GM18507 (cell line): ENCODE measurements around the gene CDC5L.

ENCODE experiments used
- DNase-seq: peaks from one replicate; pipeline ENCODE4 v3.0.0; 2011; ENCODE audit warnings: low read depth; ENCODE audit not compliant: insufficient read length; ENCODE audit errors: extremely low spot score
- FAIRE-seq: peaks from 2 replicates; lab custom pipeline; 2011; peaks lifted over from hg19 to GRCh38; lab: Jason Lieb, UNC

The CDC5L gene

DNA sequence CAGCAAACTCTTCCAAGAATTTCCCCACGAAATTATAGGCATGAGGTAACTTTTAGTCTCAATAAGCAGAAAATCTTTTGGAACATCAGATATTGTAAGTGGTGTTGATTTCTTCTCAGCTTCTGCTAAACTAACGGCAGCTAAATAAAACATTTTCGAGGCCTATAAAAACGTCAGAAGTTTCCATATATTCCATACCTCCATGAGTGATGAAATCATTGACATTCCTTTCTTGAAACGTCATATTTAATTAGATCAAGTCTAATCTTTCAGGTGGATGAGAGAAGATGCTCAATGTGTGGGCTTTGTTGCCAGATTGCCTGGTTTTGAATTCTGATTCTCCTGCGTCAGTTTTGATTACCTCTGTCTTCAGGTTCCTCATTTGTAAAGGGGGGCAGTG lies 81.3 kb downstream of the CDC5L start:
- no peak for DNase-seq
- no peak for FAIRE-seq

DNA sequence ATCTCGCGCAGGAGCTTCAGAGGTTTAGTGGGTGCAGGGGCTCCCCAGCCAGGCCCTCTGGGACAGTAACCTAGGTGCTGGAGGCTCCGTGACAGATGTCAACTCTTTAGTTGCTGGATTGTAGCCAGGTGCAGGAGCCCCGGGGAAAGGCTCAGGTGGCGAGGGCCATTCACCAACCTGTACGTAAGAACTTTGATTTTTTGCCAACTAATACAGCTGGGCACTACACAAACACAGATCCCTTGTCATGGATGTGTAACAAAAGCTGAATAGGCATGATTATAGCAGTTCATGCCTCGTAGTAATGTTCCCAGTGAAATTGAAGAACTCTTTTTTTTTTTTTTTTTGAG lies 82.6 kb downstream of the CDC5L start:
- FAIRE-seq (no peak), DNase-seq (no peak)

DNA sequence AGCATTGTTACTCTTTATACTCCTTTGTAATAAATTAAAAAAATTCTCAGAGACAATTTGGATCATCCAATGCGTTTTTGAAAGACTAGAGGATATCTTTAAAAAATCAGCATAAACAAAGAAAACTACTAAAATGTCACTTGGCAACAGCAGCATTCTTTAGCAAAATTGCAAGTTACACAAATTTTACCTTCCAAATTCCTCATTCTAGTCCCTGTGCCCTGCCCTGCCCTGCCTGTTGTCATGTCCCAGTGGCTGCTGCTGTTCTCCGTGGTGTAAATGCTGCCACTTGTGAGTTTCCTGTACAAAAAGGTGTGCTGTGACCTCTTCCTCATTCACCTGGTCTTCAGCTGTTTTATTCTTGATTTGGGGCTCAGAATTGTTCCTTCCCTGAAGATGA lies 83.2 kb downstream of the CDC5L start:
- no peak for DNase-seq
- FAIRE-seq: no peak

DNA sequence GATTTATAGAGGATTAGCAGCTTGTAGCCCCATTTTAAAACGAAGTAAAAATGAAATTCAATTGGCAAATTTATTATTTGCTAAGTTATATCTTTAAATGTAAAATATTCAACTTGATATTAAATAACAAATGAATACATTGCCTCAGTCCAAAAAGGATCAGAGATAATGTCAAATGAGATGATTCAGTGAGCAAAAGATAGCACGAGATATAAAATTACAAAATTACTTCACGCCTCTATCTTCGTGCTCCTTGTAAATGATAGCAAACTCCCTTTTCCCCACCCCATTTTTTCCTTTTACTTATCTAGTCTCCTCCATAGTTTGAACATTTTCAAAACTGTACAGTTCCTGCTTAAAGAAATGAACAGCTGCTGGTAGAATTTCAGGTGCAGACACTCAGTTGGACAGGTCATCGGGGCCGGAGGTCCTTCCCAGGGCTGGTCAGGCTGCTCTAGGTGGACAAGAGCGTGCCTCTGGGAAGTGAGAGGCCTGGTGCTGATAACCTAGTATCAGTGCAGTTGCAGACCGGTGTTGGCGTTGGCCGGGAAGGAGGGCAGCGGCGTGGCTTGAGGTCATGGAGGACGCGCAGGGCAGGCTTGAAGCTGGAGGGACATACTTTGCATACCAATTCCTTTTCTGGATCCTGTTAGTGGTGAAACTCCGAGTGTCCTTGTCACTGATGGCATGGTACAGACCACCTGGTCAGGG lies 83.9 kb downstream of the CDC5L start:
- DNase-seq: no peak
- no peak for FAIRE-seq

DNA sequence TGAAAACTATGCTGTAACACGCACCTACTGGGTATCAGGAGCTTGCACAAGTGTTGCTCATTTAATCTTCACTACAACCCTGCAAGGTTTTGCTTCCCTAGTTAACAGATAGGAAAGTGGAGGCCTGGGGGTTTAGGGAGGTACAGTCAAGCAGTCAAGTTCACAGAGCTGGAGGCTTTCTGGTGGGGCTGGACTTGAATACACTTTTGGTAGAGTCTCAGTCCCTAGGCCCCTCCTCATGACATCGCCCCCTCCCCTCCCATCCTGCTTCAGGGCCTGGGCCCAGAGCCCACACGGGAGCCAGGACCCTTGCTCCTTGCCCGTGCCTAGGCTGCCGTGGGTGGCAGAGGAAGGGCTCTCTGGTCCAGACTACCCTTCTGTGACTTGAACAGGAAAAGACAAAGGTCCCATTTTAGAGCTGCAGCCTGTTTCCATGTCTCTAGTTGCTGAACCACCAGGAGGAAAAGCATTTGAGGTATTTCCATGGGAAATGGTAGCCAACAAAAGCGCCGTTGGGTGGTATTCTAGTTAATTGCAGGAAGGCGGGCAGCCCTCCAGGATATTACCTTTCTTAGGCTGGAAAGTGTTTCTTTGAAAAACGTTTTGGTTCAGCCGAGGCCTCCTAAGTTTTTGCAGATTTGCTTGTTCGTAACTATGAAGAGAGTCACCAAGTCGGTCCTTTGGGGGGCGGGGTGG lies 84.9 kb downstream of the CDC5L start:
- FAIRE-seq (no peak), DNase-seq (no peak)

DNA sequence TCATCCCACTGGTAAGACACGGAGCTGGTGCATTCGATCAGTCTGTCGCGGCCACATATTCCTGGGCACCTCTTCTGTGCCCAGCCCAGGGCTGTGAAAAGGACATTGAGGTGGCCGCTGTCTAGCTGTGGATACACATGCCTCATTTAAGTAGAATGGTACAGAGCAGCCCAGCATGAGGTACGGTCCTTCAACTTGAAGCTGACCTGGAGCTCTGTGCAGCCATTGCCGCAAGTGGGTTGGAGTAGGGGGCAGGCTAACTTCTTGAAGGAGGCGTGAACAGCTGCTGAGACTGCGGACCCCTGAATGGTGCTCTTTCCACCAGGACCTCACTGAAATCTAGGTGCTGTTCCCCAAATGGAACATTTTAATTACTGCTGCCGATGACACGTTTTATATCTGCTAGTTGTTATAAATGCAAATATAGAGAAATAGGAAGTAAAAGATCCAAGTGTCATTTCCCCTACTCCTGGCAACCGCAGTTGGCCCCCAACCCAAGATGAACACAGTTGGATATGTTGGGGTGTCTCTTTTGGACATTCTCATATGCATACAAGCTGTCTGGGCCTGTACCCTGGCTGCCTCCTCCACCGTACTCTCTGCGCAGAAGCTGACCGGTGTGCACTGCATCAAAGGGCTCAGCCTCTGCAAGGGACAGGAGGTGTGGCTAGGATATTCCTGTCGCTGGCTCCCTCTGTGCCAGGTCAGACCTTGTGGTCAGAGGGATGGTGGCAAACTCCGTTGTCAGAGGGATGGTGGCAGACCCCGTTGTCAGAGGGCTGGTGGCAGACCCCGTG lies 86.1 kb downstream of the CDC5L start:
- FAIRE-seq: no peak
- DNase-seq: no peak

DNA sequence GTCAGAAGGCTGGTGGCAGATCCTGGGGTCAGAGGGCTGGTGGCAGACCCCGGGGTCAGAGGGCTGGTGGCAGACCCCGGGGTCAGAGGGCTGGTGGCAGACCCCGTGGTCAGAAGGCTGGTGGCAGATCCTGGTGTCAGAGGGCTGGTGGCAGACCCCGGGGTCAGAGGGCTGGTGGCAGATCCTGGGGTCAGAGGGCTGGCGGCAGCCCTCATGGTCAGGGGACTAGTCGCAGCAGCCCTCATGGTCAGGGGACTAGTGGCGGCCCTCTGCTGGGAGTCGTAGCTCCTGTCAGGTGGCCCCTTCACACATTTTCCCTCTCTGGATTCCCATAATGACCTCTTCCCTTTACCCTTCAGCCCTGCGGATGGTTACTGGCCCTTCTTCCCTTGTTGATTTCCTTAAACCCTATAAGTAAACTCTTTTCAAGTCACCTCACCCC lies 86.7 kb downstream of the CDC5L start:
- FAIRE-seq (no peak), DNase-seq (no peak)

DNA sequence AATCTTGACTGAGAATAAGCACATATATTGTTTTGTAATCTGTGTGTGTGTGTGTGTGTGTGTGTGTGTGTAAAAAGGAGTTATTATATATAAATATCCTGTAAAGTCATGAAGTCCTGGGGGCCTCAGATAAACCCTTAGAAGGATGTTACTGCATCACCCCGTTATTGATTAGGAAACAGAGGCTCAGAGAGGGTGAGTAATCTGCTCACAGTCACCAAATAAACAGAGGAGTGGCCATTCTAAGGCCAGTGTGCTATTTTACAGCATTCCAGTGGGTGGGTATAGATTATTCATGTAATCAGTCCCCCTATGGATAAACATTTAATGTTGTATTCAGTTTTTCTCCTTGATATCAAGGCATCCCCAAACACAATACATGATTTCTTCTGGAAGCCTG lies 87.1 kb downstream of the CDC5L start:
- DNase-seq (no peak), FAIRE-seq (no peak)

DNA sequence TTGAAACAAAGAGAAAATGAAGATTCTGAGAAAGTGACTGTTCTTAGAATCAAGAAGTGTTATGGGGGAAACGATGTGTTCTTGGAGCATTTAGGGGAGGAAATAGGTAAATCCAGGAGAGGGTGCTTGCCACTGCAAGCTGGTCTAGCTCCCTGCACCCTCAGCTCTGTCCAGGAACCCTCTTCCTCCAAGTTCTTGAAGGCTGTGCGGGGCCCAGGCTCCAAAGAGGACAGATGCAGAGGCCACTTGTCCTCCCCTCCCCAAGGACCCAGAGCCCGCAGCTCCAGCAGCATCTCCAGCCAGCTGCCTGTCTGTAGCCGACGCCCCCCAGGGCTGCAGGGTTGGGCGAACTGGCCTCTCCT lies 87.9 kb downstream of the CDC5L start:
- DNase-seq (no peak), FAIRE-seq (no peak)

DNA sequence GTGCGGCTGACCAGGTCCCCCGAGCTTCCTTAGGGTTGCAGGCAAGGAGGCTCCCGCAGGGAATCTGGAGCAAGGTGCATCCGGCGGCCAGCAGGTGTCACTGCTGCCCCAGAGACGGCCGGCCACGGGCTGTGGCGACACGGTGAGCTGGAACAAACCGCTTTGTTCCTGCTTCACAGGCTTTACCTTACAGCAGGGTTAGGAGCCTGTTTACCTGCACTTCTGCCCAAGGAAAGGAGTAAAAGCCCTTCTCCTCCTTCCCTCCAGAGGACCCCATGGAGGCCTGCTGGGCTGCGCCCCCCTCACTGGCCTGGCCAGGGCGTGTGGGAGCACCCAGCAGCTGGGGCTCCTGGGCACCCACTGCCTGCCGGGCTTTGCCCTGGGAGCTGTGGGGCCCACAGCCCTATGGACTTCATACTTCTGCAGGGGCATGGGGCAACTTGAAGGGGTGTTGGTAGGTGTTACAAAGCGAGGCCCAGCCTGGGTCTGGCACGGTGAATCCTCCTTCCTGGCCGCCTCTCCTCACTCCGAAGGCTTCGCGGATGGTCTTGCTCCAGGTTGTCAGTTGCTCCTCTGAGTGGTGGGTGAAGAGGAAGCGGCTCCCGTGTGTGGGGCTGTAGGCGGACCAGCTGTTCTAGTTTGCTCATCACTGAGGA lies 88.4 kb downstream of the CDC5L start:
- peak; percentile 71 for DNase-seq

DNA sequence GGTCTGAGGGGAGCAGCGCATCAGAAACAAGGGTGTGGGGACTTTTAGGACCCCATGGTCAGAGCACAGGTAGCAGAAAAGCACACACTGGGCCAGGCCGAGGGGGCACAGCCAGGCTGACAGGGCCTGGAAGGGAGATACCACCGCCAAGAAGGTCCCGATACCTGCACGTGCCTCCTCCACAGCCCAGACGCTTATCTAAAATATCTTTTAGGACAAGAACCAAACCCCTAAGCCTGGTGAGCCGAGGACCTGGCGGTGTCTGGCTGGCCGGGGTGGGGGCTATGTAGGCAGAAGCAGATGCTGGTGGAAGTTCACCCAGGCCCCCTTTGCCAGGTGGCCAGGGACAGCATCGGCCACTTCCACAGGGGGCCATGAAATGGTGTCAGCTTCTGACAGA lies 89.3 kb downstream of the CDC5L start:
- no peak for FAIRE-seq
- no peak for DNase-seq

More for the DNA sequence above, 88.4 kb downstream of the CDC5L start:
- FAIRE-seq: peak; percentile 65

DNA sequence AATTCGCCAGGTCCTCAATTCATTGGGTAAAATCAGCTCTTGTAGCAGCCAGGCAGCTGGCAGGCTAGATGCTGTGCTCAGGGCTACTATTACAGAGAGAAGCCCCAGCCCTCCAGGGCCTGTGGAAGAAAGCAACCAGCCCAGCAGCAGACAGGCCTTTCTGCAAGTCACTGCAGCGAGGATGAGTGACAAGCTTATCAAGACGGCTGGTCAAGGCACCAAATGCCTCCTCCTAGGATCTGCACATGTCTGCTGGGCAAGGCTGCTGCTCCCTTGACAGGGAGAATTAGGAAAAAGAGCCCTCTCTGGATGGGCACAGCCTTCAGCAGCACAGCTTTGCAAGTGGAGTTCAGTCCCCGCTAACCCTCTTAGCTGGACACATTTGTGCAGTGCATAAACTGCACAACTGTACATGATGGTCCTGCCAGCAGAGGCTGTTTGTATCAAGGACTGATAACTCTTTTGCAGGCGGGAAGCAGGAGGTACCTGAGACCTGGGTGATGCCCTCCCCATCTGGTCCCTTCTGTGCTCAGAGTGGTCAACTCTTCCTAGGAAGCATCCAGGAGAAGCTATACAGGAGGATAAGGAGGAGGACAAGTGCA lies 89.9 kb downstream of the CDC5L start:
- FAIRE-seq (no peak), DNase-seq (no peak)

DNA sequence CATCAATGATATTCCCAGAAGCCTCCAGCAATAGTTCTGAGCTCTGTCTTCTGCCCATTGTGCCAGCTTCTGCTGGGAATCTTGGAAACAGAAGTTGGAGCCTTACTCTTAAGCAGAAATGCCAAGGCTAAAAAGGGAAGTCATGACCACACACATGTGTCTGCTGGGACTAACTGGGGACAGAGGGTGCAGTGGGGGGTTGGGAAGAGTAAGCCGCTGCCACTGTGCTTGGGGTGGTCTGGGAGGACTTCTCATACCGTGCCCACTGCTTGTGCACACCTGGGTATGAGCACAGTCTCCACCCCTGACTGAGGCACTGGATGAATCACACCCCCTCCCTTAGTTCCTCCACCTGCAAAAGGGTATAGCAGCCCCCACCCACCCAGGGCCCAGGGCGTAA lies 90.7 kb downstream of the CDC5L start:
- DNase-seq (no peak), FAIRE-seq (no peak)

DNA sequence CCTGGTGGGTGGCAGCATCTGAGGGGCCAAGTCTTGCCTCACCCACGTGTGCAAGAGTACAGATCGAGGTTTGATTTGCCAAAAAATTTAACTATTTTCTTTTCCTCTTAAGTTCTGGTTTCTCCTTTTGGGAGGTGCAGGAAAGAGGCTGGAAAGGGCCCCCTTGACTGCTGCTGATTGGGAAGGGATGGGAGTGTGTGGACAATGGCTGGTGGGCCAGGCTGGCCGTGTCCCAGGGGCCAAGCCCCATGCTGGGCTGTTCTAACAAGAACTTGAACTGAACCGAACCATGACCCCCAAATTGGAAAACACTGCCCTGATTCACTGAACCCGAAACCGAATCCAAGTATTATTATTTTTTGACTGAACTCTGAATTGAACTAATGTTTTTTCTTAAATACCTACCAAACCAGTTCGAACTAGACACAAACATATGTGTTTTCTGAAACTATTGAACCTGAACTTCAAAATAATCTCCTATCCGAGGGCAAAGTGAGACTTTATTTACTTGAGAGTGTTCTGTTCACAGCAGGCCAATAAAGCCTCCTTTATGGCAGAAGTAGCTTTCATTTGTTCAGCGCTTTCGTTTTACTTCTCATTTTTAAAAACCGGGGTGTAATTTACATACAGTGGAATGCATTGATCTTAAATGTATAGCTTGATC lies 91.2 kb downstream of the CDC5L start:
- DNase-seq (no peak), FAIRE-seq (no peak)

DNA sequence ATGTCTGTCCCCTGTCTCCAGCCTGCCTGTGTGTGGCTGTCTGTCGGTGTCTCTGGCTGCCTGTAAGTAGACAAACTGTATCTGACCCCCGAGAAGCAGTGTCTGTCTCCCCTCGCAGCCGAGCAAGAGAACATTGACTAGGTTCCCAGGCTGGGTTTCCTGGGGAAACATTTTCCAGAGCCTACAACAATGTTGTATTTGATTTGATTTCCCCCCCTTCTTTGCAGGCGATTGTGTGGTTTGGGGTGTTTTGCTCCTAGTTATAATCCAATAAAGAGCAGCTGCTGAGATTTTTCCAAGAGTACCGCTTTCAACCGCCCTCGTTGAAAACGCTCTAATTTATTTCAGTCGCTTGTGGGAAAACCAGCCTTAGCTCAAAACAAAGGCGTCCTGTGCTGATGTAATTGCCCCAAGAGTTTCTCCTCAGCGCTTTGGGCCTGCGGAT lies 92.6 kb downstream of the CDC5L start:
- FAIRE-seq: no peak
- DNase-seq: no peak

DNA sequence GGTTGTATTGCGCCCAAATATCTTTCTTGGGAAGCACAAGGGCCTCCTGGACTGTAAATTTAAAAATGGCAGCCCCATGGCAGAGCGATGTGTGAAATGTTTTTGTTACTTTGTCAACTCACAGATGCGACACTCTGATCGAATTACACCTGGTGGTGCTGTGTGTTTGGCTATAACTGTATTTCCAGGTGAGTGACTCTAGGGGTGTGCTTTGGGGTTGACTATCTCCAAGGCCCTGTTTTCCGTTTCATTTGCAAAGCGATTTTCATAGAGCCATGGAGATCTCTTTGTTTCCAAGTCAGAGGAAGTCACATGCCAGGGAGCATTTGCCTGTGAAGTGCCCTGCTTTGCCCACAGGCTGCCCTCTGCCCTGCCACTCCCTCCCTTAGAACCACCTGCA lies 93.5 kb downstream of the CDC5L start:
- FAIRE-seq: no peak
- no peak for DNase-seq

DNA sequence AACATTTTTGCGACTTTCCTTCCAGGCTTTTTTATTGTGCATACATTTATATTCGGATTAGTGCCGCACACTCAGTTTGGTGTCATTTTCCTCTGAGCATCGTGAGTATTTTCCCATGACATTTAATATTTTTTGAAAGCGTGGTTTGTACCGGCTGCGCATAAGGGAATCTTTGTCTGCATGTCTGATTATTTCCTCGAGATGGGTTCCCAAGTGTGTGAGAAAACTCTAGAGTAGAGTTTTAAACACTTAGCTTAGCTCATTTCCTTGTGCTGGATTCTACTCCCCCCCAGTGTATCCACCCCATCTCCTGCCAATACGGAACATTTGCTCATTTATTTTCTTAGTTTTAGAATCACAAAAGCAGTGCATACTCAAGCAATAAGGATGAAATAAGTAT lies 94.3 kb downstream of the CDC5L start:
- no peak for DNase-seq
- FAIRE-seq: no peak

DNA sequence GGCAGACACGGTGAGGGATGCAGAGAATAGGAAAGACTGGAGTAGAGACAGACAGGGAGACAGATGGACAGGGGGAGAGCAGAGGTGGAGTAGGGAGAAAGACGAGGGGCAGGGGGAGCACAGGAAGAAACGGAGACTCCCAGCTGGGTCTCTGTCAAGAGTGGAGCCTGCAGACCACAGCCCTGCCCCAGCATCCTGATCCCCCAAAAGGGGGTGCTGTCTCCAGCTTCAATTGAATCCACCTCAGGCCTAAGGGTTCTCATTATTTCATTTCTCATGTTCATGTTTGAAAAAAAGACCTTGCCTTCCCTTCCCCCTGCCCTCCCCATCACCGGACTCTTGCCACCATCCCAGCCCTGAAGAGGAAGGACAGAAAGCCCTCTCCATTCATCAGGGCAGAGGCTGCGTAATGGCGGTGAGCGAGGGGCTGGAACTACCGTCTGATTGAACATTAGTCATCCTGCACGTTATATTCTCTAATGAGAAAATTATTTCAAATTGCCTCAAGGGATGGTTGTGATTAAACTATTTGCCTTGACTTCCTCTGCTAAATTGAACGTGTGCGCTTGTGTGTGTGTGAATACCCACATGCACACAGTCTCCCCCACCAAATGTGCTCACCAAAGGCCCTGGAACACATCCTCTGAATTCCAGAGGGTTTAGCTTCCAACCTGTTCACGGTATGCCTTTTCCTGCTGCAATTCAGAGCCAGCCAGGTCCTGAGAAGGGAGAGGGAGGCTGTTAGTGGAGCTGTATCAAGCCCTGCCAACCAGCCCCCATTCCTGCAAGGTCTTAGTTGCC lies 98.3 kb downstream of the CDC5L start:
- FAIRE-seq (no peak), DNase-seq (no peak)

DNA sequence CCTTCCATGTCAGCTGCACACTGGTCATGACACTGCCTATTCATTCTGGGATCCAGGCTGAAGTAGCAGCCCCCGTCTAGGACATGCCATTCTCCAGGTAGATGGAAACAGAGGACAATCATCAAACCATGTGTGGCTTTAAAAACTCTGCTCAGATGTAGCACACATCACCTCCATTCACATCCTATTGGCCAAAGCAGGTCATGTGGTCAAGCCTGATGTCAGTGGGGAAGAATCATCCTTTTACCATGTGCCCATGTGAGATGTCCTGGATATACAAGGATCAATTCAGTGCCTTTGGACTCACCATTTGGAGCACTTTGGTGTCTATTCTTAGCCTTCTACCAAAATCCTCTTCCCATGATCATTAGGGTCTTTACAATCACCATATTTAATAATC lies 99.5 kb downstream of the CDC5L start:
- FAIRE-seq (no peak), DNase-seq (no peak)
